ENCODE data around the gene ATXN7L1.

ATXN7L1 gene

DNA sequence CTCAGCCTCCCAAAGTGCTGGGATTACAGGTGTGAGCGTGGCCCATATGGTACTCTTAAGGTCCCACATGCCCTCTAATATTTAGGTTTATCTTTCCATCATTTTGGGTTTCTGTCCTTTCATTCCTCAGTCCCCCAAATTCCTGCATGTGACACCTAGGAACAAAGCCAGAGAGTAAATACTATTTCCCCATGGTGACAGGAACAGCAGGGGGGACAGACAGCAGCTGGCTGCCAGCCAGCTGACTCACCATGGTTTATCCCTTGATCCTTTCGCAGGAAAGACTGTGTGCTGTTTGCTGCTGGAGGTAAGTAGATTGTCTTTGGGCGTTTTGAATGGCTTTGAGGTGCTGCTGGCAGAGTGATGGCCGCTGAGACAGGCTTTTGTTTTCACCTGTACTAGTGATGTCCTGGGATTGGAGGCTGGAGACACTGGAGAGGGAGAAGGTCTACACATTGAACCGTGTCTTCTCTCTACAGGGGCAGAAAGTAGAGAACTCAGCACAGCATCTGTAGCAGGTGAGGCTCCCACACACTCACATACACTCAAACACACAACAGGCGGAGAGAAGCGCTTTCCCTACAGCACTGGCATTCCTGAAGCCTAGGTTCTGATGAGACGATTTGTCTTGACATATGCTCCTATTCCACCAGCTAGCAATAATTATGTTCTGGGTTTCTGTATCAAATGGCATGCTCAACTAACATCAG, 211.4 kb downstream of the ATXN7L1 start:
- no peak for DNase-seq

DNA sequence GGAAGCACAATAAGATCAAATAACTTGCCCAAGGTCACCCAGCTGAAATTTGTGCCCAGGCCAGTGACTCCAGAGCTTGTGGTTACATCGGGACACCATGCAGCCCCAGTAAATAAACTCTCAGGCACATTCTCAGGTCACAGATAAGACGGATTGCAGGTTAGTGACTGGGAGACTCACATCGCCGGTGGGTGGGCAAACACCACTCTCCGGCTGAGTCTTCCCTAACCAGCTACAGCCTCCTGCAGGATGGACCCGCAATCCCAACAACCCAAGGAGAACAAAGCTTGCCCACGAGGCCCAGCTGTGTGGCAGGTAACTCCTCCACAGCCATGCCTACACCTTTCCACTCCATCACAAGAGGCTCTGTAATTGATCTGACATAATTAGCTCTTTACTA, 213.4 kb downstream of the ATXN7L1 start:
- no peak for DNase-seq

DNA sequence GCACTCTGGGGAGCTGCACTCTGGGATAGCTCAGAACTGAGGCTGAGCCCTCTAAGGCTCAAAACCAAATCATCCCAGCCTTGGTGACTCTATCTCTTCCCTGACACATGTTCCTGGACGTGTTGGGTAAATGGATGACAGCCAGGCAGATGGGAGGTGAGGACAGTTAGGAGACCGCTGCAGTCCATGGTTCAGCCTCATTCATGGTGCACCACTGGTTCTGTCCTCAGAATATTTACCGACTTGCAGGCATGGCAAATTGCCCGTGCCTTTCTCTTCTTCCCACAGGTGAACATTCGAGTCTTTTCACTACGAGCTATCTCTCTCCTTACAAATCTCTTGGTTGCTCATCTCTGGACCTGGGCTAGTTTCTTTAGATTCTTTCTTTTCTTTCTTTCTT, 214.8 kb downstream of the ATXN7L1 start:
- no peak for DNase-seq

DNA sequence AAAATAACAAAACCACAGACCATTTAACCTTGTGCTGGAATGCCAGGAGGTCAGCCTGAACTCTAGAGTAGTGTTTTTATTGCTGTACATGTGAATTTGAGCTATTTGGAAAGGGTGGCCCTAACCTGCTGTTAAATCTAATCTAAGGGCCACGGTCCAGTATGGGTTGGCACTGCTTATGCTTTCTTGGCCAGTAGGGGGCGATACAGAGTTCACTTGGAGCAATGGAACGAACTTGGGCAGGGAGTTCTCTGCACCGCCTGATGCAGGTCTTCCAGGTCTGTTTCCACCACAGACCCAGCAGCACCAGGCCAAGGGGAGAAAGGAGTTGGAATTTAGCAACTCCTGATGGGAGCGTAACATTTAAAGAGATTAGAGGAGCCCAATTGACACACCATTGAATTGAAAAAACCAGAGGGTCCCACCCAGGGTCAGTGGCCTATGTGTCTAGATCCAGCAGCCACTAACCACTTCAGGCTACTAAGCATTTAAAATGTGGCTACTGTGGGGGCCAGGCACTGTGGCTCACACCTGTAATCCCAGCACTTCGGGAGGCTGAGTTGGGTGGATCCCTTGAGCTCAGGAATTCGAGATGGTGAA, 219.4 kb downstream of the ATXN7L1 start:
- peak; percentile 78 for DNase-seq

DNA sequence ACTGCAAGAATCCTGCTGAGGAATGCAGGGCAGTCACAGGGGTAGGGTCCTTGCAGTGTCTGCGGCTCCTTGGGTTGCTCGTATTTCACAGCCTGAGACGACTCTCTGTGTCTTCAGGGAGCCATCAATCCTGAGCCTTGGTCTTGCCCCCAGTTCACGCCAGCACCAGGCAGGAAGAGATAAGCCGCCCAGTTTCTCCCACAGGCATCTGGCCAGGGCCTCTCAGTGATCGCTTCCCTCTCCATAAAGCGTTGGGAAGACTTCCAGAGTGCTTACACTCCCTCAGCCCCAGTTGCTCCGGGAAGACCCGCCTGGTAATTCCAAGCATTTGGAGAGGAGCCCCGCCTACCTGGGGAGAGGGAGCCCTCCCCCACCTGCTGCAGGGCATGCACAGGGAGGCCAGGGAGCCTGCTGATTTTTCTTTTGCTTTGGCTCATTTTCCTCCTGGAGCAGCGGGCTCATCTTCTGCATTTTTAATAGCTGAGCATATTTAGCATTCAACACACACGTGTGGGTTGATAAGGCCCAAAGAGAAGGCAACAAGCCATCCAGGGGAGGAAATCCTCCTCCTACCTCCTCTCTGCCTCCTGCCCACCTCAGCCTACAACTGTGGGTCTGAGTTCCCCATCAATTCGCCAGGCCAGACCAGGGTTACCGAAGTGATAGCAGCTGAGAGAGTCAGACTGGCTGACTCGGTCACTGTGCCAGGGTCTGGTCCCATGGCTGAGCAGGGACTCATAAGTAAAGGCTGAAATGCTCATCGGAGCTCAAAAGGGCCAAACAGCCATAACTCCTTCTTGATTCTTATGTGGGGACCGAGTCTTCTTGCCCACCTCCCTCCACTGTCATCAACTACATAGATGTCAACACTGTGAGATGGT, 220.7 kb downstream of the ATXN7L1 start:
- no peak for DNase-seq

DNA sequence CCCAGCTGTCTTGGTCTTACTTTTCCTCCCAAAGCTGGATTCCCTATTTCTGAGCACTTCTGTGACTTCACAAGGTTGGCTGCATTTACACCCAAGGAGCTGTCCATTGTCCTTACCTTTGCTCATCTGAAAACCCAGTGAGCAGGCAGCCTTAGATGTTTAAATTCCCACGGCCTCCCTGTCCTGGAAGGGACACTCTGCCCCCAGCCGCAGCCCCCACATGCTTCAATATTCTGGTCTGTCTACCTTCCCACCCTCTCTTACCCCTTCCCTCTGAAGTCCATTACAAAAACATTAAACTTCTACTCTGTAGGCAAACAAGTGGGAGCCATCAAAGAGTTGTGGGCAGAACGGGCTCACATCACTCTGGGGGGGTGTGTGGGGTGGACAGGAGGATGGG, 221.3 kb downstream of the ATXN7L1 start:
- no peak for DNase-seq

DNA sequence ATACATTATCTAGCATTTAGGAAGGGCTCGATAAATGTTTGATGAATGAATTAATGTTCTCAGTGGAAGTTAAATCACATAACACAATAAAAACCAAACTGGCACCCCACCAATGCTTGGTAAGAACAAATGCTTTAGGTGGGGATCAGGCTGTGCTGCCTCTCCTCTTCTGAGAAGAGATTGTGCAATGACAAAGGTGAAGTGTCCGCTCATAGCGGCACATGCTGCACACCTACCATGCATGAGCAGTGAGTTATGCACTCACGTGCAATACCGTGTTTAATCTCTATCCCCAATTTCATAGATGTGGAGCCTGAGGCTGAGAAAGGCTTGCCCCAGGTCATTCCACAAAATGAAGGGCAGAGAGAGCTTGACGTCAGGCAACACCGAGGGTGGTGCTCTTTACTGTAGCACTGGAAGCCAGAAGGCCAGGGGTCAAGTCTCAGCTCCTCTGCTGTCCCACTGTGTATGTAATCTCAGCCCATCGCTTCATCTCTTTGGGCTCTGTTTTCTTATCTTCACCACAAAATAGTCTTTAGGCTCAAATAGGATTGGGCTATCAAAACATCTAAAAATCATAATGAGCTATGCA, 222.2 kb downstream of the ATXN7L1 start:
- DNase-seq = no peak

DNA sequence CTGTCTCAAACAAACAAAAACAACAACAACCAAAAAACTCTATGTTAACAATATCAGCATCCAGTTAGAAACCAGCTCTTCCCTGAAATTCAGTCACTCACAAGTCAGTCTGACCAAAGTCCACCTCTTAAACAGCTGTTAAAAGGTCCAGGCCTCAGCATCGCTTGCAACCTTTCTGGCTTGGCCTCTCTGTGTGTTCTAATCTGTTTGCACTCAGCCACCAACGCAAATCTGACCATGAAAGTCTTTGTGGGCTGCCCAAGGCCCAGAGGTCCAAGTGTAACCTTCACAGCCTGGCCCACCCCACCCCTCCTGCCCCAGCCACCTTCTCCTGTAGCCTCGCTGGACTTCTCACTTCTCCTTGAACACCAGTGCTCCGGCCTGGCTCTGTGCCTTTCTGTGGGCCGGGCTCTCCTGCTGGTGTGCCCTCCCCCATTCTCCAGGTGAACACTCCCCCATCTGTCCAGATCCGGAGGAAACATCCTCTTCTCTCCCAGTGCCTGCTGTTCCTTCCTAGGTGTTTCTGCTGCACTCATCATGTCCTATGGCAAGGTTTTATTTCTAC, 222.9 kb downstream of the ATXN7L1 start:
- no peak for DNase-seq

DNA sequence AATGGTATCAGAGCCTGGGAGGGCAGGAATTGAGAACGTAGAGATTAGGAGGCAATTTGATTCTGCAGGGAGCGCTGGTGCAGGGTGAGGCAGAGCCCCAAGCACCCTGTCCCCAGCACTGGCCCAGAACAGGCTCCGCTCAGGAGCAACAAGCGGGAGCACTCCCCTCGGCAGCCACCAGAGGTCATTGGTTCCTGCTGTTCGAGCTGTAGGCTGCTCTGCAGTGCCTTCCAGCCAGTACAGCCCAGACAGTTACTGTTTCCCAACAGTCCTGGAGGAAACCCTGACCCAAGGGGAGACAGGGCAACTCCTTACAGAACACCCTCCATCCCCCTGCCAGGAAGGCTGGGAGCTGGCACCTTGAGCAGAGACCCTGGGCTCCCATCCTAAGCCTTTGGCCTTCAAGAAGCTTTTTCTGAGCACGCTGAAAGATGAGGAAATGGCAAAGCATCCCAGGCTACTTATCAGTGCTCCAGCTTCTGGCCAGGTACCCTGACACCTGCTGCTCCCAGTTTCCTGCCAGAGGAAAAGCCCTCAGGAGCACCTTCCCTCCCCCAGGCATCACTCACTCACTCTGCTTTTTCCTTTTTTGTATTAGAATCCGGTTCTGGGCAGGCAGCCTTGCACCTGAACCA, 223.9 kb downstream of the ATXN7L1 start:
- DNase-seq = peak; percentile 61

DNA sequence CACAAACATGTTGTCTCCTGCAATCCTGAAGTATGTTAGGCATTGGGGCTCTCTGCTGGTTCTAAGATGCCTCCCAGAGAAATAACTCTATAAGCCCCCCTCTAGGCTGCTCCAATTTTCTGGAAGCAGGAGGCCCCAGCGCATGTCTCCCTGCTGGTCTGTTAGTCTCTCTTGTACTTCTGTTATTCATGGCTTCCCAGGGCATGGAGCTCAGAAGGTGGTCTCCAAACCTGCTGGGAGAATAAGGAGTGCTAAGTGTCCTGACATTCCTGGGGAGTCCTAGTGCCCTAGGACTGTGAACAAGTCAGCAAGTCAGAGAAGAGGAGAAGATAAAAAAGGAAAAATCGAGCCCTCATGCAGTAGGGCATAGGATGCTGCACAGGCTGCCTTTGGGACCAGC, 224.6 kb downstream of the ATXN7L1 start:
- DNase-seq = no peak

DNA sequence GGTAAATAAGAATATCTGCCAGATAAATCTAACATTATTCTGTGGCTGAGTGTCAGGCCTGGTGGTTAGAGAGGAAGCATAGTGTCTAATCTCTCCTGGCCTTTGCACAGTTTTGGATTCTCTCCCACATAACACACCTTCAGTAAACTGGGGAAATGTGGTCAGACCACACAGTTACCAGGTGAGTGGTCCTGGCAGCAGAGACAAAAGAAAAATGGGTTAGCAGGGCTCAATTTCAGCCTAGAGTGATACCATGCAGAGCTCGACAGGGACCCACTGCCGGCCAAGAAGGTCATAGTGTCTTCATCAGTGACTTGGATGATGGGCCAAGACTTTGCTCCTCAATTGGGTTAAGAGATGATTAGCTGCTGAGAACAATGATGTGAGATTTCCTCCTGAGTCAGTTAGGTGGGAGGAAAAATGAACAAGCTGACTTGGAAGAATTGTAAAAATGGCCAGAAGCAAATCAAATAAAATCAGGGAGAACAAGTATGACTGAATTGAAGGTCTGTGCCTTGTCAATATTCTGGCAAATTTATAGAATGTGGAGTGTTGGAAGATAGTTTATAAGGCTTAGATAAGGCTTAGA, 225.9 kb downstream of the ATXN7L1 start:
- no peak for DNase-seq

DNA sequence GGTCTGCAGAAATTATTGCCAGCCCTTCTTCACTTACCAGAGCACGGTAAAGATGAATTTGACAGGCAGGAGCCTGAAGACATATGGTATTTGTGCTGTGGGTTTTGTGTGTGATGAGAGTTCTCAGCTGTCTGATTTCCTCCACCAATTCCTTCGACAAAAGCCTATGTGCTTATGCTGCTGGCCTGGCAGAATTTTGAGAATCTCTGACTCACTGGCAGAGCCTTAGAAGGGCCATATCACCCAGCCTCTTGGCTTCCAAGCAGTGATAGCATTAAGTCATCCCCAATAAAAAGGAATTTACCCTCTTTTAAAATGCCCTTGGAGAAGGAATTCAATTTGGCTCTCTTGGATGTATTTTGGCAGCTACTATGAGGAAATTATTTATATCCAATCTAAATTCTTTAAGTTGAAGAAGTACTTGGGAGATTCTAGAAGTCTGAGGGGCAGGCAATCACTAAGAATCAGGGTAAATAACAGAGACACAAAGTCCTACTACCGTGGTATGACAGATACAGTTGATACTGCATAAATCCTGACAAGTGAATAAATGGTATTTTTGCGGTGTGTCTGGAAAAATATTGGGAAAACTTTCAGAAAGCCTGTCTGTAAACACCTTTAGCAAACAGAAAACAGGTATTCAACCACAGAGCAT, 226.5 kb downstream of the ATXN7L1 start:
- DNase-seq = no peak

DNA sequence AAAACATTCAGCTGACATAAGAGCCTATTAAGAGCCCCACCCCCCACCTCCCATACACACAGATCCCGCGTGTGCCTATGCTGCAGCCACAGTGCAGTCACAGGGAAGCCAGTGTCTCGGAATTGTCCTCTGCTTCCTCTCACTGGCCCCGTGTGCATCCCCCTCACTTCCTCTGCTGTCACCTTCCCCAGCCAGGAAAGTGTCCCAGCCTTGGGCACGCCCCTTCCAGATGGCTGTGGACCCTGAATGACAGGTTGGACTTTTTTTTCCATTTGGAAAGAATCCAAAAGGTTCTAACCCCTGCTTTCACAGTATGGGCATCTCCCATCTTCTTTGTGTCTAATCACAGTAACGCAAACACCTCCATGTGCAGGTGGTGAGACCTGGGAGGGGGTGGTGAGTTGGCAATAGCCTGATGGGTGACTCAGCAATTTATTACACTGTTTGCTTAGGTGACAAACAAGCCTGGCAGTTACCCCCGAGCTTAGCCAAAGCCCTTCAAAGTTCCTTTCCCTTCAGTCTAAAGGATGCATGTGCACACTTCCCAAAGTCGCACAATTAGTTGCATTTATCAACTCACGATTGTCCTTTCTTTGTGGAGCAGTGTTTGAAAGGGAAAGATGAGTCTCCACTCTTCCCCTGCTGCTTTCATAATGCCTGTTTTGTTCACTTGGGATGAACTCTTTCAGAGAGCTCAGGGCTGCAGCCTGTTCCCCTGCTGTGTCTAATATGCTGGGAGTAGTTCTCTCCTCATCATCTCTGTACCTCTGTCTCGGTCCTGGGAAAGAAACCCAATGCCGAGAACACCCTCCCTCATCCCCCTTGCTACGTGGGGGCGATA, 227.6 kb downstream of the ATXN7L1 start:
- no peak for DNase-seq

DNA sequence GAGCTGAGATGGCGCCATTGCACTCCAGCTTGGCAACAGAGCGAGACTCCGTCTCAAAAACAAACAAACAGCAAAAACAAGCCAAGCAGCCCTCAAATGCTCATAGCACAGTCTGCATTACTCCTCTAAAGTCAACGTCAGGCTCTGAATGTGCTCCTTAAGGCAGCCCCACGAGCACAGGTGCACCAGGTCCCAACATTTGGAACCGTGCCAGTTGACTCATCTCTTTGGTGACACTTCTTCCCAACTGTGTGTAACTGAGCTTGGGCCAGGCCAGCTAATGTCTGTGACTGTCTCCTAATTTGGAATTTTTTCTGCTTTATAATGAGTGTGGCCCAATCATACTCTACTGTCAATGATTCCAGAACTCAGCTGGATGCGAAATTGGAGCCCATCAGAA, 228.8 kb downstream of the ATXN7L1 start:
- DNase-seq = no peak

DNA sequence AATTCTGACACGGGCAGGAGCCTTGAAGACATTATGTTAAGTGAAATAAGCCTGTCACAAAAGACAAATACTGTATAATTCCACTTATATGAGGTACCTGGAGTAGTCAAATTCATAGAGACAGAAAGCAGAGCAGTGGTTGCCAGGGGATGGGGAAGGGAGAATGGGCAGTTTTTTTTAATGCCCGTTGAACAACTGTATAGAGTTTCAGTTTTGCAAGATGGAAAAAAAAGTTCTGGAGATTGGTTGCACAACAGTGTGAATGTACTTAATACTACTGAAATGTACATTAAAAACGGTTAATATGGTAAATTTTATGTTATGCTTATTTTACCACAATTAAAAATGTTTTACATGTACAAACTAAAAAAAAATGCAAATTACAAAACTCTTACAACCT, 231.5 kb downstream of the ATXN7L1 start:
- DNase-seq = no peak

DNA sequence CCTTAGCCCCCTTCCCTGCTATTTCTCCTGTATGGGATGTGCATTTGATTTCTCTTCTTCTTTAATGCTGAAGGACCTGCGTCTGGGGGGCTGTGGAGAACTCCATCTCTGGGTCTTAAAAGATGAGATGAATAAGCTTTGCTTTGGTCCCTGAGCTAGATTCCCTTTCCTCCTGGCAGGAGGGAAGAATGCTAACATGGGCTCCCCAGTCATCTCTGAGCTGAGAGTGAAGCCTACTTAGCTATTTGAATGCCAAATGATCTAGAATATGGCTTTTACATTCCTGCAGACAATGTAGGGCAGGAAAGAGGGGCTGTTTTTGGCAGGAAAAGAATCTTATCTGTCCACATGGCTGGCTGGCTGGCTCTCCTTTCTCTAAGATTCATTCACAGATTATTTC, 232.5 kb downstream of the ATXN7L1 start:
- no peak for DNase-seq

DNA sequence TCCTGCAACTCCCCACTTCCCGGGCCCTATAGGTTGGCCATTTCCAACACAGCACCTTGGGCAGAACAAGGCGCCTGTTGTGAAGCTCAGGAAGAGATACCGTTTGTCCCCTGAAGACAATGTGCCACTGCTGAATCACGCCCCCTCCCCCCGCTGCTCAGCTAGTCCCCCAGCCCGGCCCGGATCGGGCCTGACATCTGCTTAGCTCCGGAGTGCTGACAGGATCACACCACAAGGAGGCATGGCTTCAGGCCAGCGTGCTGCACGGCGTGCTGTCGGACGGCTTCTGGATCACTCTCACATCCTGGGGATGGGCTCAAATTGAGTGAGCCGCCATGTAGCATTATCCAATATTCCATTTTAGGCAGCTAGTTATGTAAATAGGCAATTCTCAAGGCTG, 233.0 kb downstream of the ATXN7L1 start:
- DNase-seq = no peak

DNA sequence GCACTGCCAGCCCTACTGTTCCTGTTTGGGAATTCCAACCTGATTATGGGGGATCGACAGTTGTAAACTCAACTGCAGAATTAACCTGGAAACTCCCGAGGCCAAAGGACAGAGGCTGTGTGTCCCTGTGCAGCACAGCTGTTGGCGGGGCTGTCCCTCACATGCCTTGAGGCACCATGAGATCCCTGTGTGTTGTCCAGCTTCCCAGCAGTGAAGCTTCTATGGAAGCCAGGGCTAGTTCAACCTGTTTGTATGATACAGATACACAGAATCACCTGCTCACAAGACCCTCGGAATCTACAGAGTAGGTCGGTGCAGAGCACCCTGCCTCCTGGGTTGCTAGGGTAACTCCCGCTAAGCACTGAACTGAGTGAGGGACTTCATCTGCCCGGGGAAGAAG, 234.1 kb downstream of the ATXN7L1 start:
- DNase-seq = no peak

DNA sequence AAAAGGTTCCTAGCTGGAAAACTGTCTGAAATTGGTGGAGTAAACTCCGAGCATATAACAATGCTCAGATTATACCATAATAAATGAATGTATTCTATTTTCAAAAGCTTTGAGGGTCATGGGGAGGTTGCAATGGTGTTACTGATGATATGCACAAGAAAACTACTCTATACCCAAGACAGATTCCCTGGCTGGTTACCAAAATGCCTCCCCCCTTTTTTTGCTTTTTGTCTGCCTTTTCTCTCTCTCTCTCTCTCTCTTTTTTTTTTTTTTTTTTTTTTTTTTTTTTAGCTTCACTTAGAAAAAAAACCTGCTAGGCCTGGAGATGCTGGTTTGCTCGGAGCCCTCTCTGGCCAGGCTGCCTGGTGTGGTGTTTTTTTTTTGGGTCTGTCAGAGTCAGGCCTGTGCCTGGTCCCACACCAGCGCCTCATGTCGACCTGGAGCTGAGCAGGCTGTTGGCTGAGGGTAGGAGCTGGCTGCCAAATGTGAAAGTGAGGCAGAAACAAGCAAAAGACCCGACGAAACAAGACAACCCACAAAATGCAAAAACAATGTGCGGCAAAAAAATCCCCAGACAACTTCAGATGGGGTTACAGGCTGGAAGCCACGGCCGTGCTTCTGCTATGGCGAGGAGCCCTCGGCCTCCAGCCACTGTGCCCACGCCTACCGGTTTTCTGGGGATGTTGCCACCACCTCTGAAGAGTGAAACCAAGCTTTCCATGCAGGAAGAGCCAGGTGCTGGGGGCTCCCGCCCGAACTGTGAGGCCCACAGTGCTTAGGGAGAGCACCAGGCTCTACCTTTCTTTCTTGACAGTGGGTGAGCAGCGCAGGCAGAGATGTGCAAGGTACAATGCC, 235.2 kb downstream of the ATXN7L1 start:
- DNase-seq = no peak

All from CD4-positive, alpha-beta T cell treated with Interleukin-21 for 1 hour (primary cell).